H1 (cell line): ENCODE measurements around the gene GRIP2. TPM values are rescaled to one million over a fixed set of nuclear protein-coding genes. Genes with fewer than 3 reads are reported as not detected.

Source experiments
- HDAC2 ChIP-seq, 2 experiments: fragments of 300-600 bp in 1 of 2; sonication (generic) in 1 of 2; IDR thresholded peaks; 2 replicates each; pipeline ENCODE4 v1.6.1; 2011 to 2012; ENCODE audit warnings: low read depth in 2 of 2, low read length in 2 of 2, mild to moderate bottlenecking in 2 of 2, moderate library complexity in 2 of 2, borderline replicate concordance in 1 of 2, inconsistent platforms in 1 of 2
- polyA plus RNA-seq, 7 experiments: library from polyadenylated mRNA; depleted of rRNA in 3 of 7; stranded (reverse) in 5 of 7; unstranded in 2 of 7; fragments of >200 nt in 5 of 7; fragments of 200-250 nt in 2 of 7; gene quantifications; 1 replicate in 5 of 7; 2 replicates in 1 of 7; 4 replicates in 1 of 7; pipeline versions ENCODE4 v1.2.1 to v1.2.3, GENCODE V29; 2011 to 2013; ENCODE audit warnings: missing spikeins in 2 of 7, mixed read lengths in 2 of 7
- total RNA-seq: library from RNA; stranded (reverse); fragmentation: NEBNext Ultra II Directional; extraction: Animal tissue kit (Norgen Biotek cat#: 25700); gene quantifications from 2 replicates; pipeline ENCODE4 v1.2.1, GENCODE V29; 2021
- TF ChIP-seq, protein P1 (sequence below): fragments of 300-600 bp; sonication (generic); IDR thresholded peaks from 2 replicates; pipeline ENCODE4 v1.7.1; 2012; ENCODE audit warnings: low read length, moderate library complexity, mild to moderate bottlenecking, inconsistent platforms; ENCODE audit not compliant: insufficient replicate concordance

GRIP2 gene
- total and polyA plus RNA-seq, 2 of the 8 experiments (the other 6 are each of a cell fraction or from before 2014, with no cell fraction given): 2.5 to 6.4 TPM

GRCh38 chr3:14563946-14564539, 23.9 kb upstream of the GRIP2 start (continued):
- TF ChIP-seq, protein P1, sequence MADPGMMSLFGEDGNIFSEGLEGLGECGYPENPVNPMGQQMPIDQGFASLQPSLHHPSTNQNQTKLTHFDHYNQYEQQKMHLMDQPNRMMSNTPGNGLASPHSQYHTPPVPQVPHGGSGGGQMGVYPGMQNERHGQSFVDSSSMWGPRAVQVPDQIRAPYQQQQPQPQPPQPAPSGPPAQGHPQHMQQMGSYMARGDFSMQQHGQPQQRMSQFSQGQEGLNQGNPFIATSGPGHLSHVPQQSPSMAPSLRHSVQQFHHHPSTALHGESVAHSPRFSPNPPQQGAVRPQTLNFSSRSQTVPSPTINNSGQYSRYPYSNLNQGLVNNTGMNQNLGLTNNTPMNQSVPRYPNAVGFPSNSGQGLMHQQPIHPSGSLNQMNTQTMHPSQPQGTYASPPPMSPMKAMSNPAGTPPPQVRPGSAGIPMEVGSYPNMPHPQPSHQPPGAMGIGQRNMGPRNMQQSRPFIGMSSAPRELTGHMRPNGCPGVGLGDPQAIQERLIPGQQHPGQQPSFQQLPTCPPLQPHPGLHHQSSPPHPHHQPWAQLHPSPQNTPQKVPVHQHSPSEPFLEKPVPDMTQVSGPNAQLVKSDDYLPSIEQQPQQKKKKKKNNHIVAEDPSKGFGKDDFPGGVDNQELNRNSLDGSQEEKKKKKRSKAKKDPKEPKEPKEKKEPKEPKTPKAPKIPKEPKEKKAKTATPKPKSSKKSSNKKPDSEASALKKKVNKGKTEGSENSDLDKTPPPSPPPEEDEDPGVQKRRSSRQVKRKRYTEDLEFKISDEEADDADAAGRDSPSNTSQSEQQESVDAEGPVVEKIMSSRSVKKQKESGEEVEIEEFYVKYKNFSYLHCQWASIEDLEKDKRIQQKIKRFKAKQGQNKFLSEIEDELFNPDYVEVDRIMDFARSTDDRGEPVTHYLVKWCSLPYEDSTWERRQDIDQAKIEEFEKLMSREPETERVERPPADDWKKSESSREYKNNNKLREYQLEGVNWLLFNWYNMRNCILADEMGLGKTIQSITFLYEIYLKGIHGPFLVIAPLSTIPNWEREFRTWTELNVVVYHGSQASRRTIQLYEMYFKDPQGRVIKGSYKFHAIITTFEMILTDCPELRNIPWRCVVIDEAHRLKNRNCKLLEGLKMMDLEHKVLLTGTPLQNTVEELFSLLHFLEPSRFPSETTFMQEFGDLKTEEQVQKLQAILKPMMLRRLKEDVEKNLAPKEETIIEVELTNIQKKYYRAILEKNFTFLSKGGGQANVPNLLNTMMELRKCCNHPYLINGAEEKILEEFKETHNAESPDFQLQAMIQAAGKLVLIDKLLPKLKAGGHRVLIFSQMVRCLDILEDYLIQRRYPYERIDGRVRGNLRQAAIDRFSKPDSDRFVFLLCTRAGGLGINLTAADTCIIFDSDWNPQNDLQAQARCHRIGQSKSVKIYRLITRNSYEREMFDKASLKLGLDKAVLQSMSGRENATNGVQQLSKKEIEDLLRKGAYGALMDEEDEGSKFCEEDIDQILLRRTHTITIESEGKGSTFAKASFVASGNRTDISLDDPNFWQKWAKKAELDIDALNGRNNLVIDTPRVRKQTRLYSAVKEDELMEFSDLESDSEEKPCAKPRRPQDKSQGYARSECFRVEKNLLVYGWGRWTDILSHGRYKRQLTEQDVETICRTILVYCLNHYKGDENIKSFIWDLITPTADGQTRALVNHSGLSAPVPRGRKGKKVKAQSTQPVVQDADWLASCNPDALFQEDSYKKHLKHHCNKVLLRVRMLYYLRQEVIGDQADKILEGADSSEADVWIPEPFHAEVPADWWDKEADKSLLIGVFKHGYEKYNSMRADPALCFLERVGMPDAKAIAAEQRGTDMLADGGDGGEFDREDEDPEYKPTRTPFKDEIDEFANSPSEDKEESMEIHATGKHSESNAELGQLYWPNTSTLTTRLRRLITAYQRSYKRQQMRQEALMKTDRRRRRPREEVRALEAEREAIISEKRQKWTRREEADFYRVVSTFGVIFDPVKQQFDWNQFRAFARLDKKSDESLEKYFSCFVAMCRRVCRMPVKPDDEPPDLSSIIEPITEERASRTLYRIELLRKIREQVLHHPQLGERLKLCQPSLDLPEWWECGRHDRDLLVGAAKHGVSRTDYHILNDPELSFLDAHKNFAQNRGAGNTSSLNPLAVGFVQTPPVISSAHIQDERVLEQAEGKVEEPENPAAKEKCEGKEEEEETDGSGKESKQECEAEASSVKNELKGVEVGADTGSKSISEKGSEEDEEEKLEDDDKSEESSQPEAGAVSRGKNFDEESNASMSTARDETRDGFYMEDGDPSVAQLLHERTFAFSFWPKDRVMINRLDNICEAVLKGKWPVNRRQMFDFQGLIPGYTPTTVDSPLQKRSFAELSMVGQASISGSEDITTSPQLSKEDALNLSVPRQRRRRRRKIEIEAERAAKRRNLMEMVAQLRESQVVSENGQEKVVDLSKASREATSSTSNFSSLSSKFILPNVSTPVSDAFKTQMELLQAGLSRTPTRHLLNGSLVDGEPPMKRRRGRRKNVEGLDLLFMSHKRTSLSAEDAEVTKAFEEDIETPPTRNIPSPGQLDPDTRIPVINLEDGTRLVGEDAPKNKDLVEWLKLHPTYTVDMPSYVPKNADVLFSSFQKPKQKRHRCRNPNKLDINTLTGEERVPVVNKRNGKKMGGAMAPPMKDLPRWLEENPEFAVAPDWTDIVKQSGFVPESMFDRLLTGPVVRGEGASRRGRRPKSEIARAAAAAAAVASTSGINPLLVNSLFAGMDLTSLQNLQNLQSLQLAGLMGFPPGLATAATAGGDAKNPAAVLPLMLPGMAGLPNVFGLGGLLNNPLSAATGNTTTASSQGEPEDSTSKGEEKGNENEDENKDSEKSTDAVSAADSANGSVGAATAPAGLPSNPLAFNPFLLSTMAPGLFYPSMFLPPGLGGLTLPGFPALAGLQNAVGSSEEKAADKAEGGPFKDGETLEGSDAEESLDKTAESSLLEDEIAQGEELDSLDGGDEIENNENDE: no peak
- TF ChIP-seq HDAC2 (IDR thresholded peaks at IDR 0.05; ENCODE audit: borderline replicate concordance in 1 of 2, low read depth in 2 of 2, low read length in 2 of 2): no peak
- TF ChIP-seq, all 59 proteins: peak for 0
